Chondrocyte (in vitro differentiated cells): Measurements from ENCODE around the gene THSD4. TPM values are rescaled to one million over a fixed set of nuclear protein-coding genes. Genes with fewer than 3 reads are reported as not detected.

ENCODE experiments used
- DNase-seq: peaks from one replicate; pipeline ENCODE4 v3.0.0; 2021; ENCODE audit warnings: mixed read lengths, low spot score
- H3K27ac Mint-ChIP-seq: one replicate; pipeline ENCODE4 v1.8.0; 2021; ENCODE audit warnings: mild to moderate bottlenecking, moderate library complexity, mixed read lengths; ENCODE audit not compliant: unreplicated experiment
- H3K27me3 Mint-ChIP-seq: 2 replicates; pipeline ENCODE4 v1.8.0; 2021; ENCODE audit warnings: low read depth, mixed read lengths
- H3K36me3 Mint-ChIP-seq: 2 replicates; pipeline ENCODE4 v1.8.0; 2021; ENCODE audit warnings: low read depth, mixed read lengths
- H3K4me1 Mint-ChIP-seq: 2 replicates; pipeline ENCODE4 v1.8.0; 2021; ENCODE audit warnings: low read depth, mild to moderate bottlenecking, mixed read lengths
- H3K4me3 Mint-ChIP-seq: one replicate; pipeline ENCODE4 v1.8.0; 2021; ENCODE audit warnings: mild to moderate bottlenecking, moderate library complexity, mixed read lengths; ENCODE audit not compliant: unreplicated experiment
- H3K9me3 Mint-ChIP-seq: 2 replicates; pipeline ENCODE4 v1.8.0; 2021; ENCODE audit warnings: low read depth, mixed read lengths
- CTCF ChIP-seq: fragments of 200-600 bp; sonication (generic); IDR thresholded peaks from 2 replicates; pipeline ENCODE4 v1.5.0; 2021; ENCODE audit warnings: antibody characterized with exemption, mild to moderate bottlenecking, moderate library complexity
- total RNA-seq: library from RNA; stranded (reverse); gene quantifications from 3 replicates; pipeline ENCODE4 v1.2.1, GENCODE V29; 2021

Gene THSD4
- total RNA-seq, 1 donor from 2014 or later: 3.4 TPM

DNA sequence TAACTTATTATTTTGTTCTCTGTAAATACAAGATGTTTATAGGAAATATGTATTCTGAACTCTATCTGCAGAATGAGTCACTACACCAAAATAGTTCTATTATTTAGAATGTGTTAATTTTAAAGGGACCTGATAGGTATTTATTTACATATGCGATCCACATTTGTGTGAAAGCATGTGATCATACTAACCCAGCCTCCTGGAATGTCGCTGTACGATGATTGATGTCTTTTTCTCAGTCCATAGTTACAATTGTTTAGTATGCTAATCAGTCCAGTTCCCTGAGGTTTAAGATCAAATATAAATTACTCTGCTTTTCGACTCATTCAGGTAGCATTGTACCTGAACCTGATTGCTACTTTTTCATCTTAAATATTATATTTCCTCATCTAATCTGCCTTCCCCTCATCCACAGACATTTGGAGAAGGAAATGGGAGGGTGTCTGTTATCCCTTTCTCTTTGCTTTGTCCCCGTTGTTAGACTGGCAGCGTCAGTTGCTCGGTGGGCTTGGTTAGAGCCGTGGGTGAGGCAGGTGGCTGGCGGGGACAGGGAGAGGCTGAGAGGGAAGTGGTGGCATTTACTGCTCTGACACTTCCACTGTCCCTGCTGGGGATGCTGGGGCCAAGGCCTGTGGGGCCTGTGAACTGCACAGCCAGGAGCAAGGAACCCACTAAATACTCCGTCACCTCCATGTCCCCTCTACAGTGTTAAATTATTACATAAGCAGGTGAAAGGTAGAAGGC is 667.3 kb downstream of the THSD4 start:
- H3K27ac Mint-ChIP-seq: no peak overlapping the region
- DNase-seq: no peak

GRCh38 chr15:71784719-71785118 is 669.4 kb downstream of the THSD4 start:
- no peaks in the 10 kb centered on the region for H3K36me3 Mint-ChIP-seq
- no peak for DNase-seq
- no peaks in the 10 kb centered on the region for H3K9me3 Mint-ChIP-seq
- H3K4me3 Mint-ChIP-seq: no peak overlapping the region
- peak; percentile 64 for TF ChIP-seq CTCF
- peaks cover 12% of the 10 kb centered on the region for H3K4me1 Mint-ChIP-seq
- H3K27me3 Mint-ChIP-seq: no peaks in the 10 kb centered on the region
- H3K27ac Mint-ChIP-seq: no peak overlapping the region

More for the DNA sequence above, 667.3 kb downstream of the THSD4 start:
- Mint-ChIP-seq H3K4me3 (no peak overlapping the region), H3K9me3 (no peaks in the 10 kb centered on the region), H3K27me3 (no peaks in the 10 kb centered on the region), H3K4me1 (peaks cover 15% of the 10 kb centered on the region), H3K36me3 (no peaks in the 10 kb centered on the region)
- TF ChIP-seq CTCF: no peak

- no peak overlapping the region for H3K4me3 Mint-ChIP-seq
- H3K36me3 Mint-ChIP-seq: no peaks in the 10 kb centered on the region
- no peaks in the 10 kb centered on the region for H3K9me3 Mint-ChIP-seq
- no peak for DNase-seq
- no peak for TF ChIP-seq CTCF
- H3K27ac Mint-ChIP-seq: no peak overlapping the region
- H3K4me1 Mint-ChIP-seq: peaks cover 11% of the 10 kb centered on the region
- H3K27me3 Mint-ChIP-seq: no peaks in the 10 kb centered on the region
Observed at GRCh38 chr15:71785996-71786395, 670.7 kb downstream of the THSD4 start.

DNA sequence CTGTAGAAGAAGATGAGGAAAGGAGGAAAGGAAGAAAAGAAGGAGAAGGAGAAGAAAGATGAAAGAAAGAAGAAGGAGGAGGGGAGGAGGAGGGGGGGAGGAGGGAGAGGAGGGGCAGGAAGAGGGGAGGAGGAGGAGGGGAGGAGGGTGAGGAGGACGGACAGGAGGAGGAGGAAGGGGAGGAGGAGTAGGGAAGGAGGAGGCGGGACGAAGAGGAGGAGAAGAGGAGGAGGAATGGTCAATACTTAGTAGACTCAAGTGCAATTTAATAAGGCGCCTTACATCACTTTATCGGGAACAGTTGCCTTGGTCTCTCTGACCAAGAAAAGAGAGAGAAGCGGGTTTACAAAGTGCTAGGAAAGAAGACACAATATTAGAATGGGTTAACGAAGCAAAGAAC is 671.4 kb downstream of the THSD4 start:
- Mint-ChIP-seq H3K27ac (no peak overlapping the region), H3K27me3 (no peaks in the 10 kb centered on the region), H3K4me1 (peaks cover 16% of the 10 kb centered on the region), H3K36me3 (no peaks in the 10 kb centered on the region), H3K4me3 (no peak overlapping the region), H3K9me3 (no peaks in the 10 kb centered on the region)
- no peak for TF ChIP-seq CTCF
- DNase-seq: no peak

- no peak overlapping the region for H3K4me3 Mint-ChIP-seq
- H3K36me3 Mint-ChIP-seq: no peaks in the 10 kb centered on the region
- peaks cover 25% of the 10 kb centered on the region for H3K4me1 Mint-ChIP-seq
- H3K27me3 Mint-ChIP-seq: no peaks in the 10 kb centered on the region
- no peaks in the 10 kb centered on the region for H3K9me3 Mint-ChIP-seq
- H3K27ac Mint-ChIP-seq: no peak overlapping the region
- no peak for DNase-seq
- no peak for TF ChIP-seq CTCF
Observed at GRCh38 chr15:71788646-71789579, 673.6 kb downstream of the THSD4 start.
